Subcutaneous abdominal adipose tissue (tissue), 5 donors: ENCODE measurements around the gene SLC9A7.

ENCODE experiments used
- H3K27ac ChIP-seq: one replicate; pipeline ENCODE4 v1.7.0; 2013; ENCODE audit warnings: low read depth, mild to moderate bottlenecking, inconsistent platforms, low read length, moderate library complexity
- H3K27me3 ChIP-seq, 5 donors: one replicate each; pipeline ENCODE4 v1.7.0; 2013; ENCODE audit warnings: low read length in 5 of 5, inconsistent platforms in 1 of 5; ENCODE audit not compliant: control insufficient read depth in 5 of 5, insufficient read depth in 4 of 5
- H3K36me3 ChIP-seq, 5 donors: one replicate each; pipeline ENCODE4 v1.7.0; 2013; ENCODE audit warnings: low read length in 5 of 5; ENCODE audit not compliant: control insufficient read depth in 5 of 5, insufficient read depth in 5 of 5
- H3K4me1 ChIP-seq, 5 donors: one replicate each; pipeline ENCODE4 v1.7.0; 2013; ENCODE audit warnings: low read length in 5 of 5, mild to moderate bottlenecking in 3 of 5, moderate library complexity in 1 of 5; ENCODE audit not compliant: control insufficient read depth in 5 of 5, insufficient read depth in 5 of 5
- H3K4me3 ChIP-seq, 5 donors: one replicate each; pipeline ENCODE4 v1.7.0; 2013; ENCODE audit warnings: low read length in 5 of 5, low read depth in 1 of 5
- H3K9ac ChIP-seq, 5 donors: one replicate each; pipeline ENCODE4 v1.7.0; 2013; ENCODE audit warnings: low read length in 5 of 5, mild to moderate bottlenecking in 4 of 5, moderate library complexity in 3 of 5
- H3K9me3 ChIP-seq, 5 donors: one replicate each; pipeline ENCODE4 v1.7.0; 2013; ENCODE audit warnings: low read length in 5 of 5; ENCODE audit not compliant: control insufficient read depth in 5 of 5
- donor health status: healthy.
- donor health status: healthy.
- donor health status: healthy.
- donor health status: healthy.
- donor health status: healthy.

SLC9A7 gene

DNA sequence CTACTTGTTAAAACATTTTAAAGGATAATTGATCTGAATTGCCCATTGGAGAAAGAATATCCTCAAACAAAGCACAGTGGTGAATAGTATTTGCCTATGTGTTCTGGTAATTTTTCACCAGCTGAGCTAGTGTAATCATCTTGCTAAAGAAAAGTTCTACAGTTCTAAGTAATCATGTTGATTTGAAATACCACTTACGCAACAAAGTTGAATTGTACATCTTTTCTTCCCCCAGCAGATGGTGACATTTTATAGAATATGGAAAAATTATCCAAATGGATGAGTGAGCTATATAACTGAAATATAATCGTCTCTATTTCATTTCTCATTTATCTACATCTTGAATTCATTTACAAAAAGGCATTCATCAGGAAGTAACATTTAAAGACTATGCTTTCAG lies 204.0 kb downstream of the SLC9A7 start:
- Histone ChIP-seq H3K27me3 (peaks cover 0 to 5% (median 0%) of the 10 kb centered on the region in 5 donors), H3K9ac (no peak overlapping the region), H3K27ac (no peak overlapping the region), H3K4me3 (no peak overlapping the region), H3K4me1 (no peaks in the 10 kb centered on the region), H3K9me3 (no peaks in the 10 kb centered on the region), H3K36me3 (no peaks in the 10 kb centered on the region)

- no peak overlapping the region for H3K4me3 ChIP-seq
- H3K27ac ChIP-seq: no peak overlapping the region
- H3K36me3 ChIP-seq: no peaks in the 10 kb centered on the region
- H3K9ac ChIP-seq: no peak overlapping the region
- no peaks in the 10 kb centered on the region for H3K4me1 ChIP-seq
- H3K27me3 ChIP-seq: peaks cover 0 to 5% (median 0%) of the 10 kb centered on the region in 5 donors
- no peaks in the 10 kb centered on the region for H3K9me3 ChIP-seq
Observed at GRCh38 chrX:46553935-46554334, 205.0 kb downstream of the SLC9A7 start.

- Histone ChIP-seq H3K4me1 (peaks cover 0 to 11% (median 3%) of the 10 kb centered on the region in 5 donors), H3K36me3 (no peaks in the 10 kb centered on the region), H3K9ac (no peak overlapping the region), H3K27ac (no peak overlapping the region), H3K9me3 (no peaks in the 10 kb centered on the region), H3K27me3 (no peaks in the 10 kb centered on the region), H3K4me3 (no peak overlapping the region)
Observed at GRCh38 chrX:46551494-46552128, 207.3 kb downstream of the SLC9A7 start.

DNA sequence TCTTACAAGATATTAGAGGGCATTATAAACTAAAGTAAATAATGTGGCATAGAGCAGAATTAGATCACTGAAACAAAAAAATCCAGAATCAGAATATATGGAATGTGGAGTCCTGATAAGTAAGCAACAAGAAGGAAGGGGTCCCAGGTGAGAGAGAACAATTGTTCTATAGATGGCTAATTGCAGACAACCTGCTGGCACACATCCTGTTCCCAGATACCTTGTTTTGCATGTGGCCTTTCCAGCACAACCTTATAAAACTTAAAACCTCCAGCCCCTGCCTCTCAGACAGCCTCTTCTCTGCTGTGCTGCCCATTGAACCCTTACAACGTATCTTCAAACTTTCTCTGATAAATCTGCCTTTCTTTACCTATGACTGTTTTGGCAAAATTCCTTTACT lies 209.0 kb downstream of the SLC9A7 start:
- no peaks in the 10 kb centered on the region for H3K9me3 ChIP-seq
- H3K36me3 ChIP-seq: no peaks in the 10 kb centered on the region
- no peak overlapping the region for H3K4me3 ChIP-seq
- H3K9ac ChIP-seq: no peak overlapping the region
- no peak overlapping the region for H3K27ac ChIP-seq
- peaks cover 0 to 6% (median 0%) of the 10 kb centered on the region in 5 donors for H3K27me3 ChIP-seq
- H3K4me1 ChIP-seq: peaks cover 0 to 18% (median 10%) of the 10 kb centered on the region in 5 donors
